ENCODE data around the gene APOBEC3A.
A peak's percentile ranks its signal among the peaks of the same experiment; 100 is the strongest.
"Not testable (repeated sequence)": the region's sequence is repeated elsewhere in the genome, so short reads cannot be mapped to it uniquely, and the experiment has no call there.

Gene APOBEC3A

DNA sequence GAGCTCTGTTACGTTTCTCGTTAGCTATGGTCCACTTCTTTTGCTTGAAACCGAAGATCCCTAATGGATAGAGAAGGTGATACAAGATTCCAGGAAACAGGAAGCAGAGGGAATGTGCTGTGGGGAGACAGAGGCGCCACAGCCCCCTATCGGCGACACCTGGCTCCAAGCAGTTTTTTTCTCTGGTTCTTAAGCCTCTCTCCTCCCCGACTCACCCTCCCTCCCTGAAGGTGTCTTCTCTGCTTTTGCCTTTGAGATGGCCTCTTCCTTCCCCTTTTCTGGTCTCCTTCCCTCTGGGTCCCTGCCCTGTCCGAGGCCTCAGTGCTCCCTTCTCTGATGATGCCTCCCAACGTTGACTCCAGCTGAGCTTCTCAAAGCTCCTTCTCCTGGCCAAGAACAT is 14.2 kb upstream of the APOBEC3A start:
- DNase-seq (ENCODE audit: low read depth) = no peak

DNA sequence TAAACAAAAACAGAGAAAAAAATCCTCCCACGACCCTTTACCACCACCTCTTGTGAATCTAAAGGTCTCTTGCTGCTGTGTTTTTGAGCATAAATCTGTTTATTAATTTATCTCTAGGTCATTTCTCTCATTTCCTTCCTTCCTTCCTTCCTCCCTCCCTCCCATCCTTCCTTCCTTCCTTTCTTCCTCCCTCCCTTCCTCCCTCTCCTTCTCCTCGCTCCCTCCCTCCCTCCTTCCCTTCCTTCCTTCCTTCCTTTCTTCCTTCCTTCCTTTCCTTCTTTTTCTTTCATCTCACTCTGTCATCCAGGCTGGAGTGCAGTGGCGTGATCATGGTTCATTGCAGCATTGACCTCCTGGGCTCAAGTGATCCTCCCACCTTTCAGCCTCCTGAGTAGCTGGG is 13.5 kb upstream of the APOBEC3A start:
- DNase-seq (ENCODE audit: low read depth) = no peak

DNA sequence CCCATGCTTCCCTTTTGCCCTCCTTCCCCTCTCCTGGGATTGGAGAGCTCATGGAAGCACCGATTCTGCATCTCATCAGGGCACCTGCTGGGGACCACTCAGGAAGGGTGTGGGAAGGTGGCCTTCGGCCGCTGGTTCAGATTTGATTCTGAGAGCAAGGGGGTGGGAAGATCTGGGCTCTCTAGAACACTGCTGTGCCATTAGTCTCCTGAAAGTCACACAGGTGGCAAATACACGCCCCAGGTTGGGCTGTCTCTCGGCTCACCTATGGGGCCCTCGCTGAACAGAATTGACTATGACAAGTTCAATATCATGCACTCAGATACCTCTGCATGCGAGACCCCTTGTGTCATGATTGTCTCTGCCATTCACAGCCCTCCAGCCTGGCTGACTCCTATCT is 12.8 kb upstream of the APOBEC3A start:
- no peak for DNase-seq (ENCODE audit: low read depth)

GRCh38 chr22:38945706-38946338 is 11.6 kb upstream of the APOBEC3A start:
- not testable (repeated sequence) for DNase-seq (ENCODE audit: low read depth)

GRCh38 chr22:38946771-38947170 is 10.6 kb upstream of the APOBEC3A start:
- DNase-seq (ENCODE audit: low read depth) = no peak

GRCh38 chr22:38947321-38948140 is 9.9 kb upstream of the APOBEC3A start:
- no peak for DNase-seq (ENCODE audit: low read depth)

- no peak for DNase-seq (ENCODE audit: low read depth)
These were observed 9.0 kb upstream of the APOBEC3A start for GRCh38 chr22:38948181-38948940.

GRCh38 chr22:38949889-38950405 is 7.5 kb upstream of the APOBEC3A start:
- DNase-seq (ENCODE audit: low read depth) = no peak

- DNase-seq (ENCODE audit: low read depth) = no peak
These were observed 6.7 kb upstream of the APOBEC3A start for GRCh38 chr22:38950527-38951295.

DNA sequence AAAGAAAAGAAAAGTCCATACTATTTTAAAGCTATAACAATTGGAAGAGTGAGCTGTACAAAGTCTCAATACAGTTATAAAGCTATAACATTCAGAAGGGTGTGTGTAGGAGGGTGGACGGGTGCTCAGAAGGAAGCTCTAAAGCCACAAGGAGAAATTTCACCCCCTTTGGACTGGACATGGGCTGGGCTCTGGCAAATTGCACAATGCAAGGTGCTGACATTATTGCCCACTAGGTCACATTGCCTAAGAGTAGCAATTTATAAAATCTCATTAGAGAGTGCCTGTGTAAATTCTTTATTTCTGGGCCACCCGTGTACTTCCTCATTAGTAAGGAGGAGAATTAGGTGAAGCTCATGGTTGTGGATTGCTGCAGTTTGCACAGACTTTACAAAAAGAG is 5.7 kb upstream of the APOBEC3A start:
- DNase-seq (ENCODE audit: low read depth) = no peak

DNA sequence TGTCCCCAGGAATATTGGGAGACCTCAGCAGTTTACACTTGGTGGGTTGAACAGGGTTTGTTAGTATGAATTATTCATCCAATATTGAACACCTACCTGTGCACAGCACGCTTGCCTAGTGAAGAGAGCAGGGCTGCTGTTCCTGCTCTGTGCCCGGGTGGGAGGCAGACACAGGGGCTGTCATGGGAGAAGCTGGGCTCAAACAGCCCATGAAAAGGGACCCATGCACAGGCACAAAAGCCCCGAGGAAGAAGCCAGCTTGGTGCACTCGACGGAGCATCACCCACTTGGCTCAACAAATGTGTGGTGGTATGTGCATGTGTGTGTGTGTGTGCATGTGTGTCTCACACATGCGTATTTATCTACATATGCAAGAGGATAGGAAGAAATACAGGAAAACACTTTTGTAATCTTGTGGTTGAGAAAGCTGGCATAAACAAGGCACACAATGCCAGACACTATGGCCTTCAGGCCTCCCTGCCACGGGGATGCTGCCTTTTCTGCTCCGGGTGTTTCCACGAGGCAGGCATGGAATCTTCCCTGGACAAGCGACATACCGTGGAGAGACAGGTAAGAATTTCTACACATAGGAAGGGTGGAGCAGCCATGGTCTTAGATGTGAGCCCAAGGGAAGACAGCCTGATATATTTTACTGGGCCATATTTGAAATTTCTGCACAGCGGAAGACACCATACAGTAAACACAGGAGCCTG is 5.0 kb upstream of the APOBEC3A start:
- DNase-seq (ENCODE audit: low read depth) = no peak

DNA sequence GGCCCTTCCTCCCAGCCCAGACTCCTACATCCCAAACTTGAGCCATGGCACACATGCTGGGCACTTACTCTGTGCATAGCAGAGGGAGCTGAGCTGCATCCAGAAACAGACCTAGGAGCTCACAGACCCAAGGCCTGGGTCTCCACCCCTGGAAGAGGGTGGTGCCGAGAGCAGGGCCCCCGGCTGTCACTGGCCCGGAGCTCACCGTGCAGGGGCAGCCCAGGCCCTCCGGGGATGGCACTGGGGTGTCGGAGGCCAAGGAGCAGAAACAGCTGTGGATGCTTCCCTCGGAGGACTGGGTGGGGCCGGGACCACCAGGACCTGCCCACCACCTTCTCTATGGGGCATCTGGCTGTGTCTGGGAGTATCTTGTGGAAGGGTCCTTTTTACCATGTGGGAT is 4.3 kb upstream of the APOBEC3A start:
- DNase-seq (ENCODE audit: low read depth) = no peak

DNA sequence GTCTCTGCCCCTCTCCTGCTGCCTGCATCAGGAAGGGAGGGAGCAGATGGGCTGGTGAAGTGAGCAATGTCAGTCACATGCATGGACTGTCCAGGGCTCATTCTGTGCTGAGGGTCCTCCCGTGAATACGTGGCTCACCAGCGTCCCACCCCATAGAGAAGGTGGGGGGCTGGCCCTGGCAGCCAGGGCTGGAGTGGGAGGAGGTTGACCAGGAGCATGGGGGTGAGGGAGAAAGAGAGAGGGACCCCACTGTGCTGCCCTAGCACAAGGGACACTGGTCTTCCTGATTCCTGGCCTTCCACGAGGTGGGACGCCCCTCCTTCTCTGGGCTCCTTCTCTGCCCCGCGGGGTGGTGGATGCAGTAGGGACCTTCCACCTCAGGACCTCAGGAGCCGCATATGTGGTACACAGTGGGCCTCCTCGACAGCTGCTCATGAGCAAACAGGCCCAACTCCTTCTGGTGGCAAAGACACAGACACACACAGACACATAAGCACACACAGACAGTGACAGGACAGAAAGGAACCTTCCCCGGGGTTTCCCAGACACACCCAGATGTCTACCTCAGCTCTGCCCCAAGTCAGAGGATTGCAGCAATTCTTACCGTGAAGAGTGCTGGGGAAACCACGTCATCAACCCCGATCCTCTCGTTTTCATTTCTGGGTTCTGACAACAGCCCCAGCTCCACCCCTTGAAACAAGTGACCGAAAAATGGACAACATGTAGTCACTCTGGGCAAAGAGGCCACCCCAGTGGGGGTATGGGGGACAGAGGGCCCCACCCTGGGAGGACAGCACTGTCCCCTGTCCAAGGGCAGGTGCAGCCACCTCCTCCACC is 3.6 kb upstream of the APOBEC3A start:
- peak; percentile 9 for DNase-seq (ENCODE audit: low read depth)

GRCh38 chr22:38954414-38955043 is 2.9 kb upstream of the APOBEC3A start:
- no peak for DNase-seq (ENCODE audit: low read depth)

DNA sequence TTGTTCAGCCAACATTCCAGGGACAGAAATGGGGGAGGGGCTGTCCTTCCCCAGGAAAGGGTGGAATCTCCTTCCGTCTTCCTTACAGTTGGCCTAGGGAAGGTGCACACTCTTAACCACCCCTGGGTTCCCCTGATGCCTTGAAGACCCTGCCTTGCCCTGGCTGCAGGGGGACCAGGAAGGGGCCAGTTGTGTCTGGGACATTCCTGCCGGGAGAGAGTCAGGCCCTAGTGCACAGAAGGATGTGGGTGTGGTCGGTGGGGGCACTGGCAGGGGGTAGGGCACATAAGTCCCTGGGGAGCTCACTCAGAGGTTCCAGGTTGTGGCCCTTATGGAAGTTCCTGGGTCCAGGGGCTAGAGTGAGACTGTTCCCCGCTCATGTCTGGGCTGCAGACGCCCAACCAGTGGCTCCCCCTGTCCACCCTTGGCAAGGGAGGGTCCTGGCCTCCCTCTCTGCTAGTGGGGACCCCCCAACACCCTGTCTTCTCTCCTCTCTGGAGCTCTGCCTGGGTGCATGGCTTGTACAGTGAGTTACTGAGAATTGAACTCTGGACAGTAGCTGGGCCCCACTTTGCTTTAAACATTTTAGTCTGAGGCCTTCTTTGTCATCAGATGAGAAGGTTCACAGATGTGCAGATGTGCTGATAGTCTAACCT is 2.0 kb upstream of the APOBEC3A start:
- no peak for DNase-seq (ENCODE audit: low read depth)

- DNase-seq (ENCODE audit: low read depth) = no peak
These were observed 1.5 kb upstream of the APOBEC3A start for GRCh38 chr22:38955926-38956325.

DNA sequence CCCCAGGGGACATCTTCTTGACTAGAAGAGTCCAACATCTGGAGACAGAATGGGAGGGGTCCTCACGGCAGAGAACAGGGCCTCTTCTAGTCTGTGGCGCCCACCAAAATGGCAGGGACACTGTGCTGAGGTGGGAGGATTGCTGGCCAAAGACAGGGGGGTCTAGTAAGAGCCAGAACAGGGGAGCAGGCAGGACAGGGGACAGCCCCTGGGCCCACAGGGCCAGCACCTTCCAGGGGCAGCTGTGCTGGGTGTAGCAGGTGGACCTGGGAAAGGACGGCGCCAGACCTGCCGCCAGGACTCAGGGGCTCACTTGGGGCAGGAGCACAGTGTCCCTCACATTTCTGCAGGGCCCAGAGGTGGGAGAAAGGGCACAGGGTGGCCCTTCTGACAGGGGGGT is 858 bp upstream of the APOBEC3A start:
- DNase-seq (ENCODE audit: low read depth) = no peak

DNA sequence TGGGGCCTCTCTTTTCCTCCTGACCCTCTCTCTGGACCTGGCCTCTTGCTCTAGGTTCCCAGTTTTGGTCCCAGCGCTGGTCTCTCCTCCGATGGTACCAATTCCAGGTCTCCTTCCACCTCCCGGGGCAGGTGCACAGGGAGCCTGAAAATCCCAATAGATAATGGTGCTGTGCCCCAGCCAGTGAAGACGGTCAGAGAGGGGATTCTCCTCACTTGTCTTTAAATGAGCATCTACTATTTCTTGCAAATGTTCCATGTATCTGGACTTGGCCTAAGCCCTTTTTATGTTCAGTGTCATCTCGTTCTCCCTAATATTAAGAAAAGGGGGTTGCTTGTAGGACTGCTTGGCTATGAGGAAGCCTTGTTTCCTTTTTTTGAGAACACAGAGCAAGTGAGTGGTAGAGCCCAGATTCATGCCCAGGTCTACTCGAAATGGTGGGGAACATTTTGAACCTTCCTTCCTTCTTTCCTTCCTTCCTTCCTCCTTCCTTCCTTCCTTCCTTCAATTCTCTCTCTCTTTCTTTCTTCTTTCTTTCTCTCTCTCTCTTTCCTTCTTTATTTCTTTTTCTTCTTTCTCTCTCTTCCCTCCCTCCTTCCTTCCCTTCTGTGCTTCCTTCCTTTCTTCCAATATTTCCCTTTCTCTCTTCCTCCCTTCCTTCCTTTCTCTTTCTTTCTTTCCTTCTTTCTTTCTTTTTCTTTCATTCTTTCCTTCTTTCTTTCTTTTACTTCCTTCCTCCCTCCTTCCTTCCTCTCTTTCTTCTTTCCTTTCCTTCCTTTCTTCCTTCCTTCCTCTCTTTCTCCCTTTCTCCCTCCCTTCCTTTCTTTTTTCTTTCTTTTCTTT is 620 bp downstream of the APOBEC3A start:
- no peak for DNase-seq (ENCODE audit: low read depth)

DNA sequence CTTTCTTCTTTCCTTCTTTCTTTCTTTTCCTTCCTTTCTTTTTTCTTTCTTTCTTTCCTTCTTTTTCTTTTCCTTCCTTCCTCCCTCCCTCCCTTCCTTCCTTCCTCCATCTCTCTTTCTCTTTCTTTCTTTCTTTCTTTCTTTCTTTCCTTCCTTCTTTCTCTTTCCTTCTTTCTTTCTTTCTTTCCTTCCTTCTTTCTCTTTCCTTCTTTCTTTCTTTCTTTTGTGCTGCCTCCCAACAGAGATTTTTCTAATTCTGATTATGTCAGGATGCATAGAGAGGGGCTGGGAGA is 1.2 kb downstream of the APOBEC3A start:
- not testable (repeated sequence) for DNase-seq (ENCODE audit: low read depth)
